Kidney (tissue), 14 donors: ENCODE results near the gene DPEP2NB. TPM values are rescaled to one million over a fixed set of nuclear protein-coding genes. Genes with fewer than 3 reads are reported as not detected.
"Not testable (repeated sequence)": the region's sequence is repeated elsewhere in the genome, so short reads cannot be mapped to it uniquely, and the experiment has no call there.

ENCODE experiments used
- DNase-seq, 5 donors: peaks; one replicate each; pipeline ENCODE4 v3.0.0-alpha.2; 2013 to 2020
- FAIRE-seq: peaks from 2 replicates; lab custom pipeline; 2012; peaks lifted over from hg19 to GRCh38; lab: Jason Lieb, UNC
- H3K27ac ChIP-seq, 2 donors: one replicate each; pipeline ENCODE4 v1.7.0; 2013; ENCODE audit warnings: low read depth in 2 of 2, low read length in 2 of 2, inconsistent platforms in 1 of 2
- H3K27me3 ChIP-seq: one replicate; pipeline ENCODE4 v1.7.1; 2013; ENCODE audit warnings: low read length, inconsistent platforms; ENCODE audit not compliant: control insufficient read depth, insufficient read depth
- H3K36me3 ChIP-seq, 3 donors: one replicate each; pipeline versions ENCODE4 v1.7.0 to v1.7.1; 2013; ENCODE audit warnings: low read length in 3 of 3, control low read depth in 1 of 3, inconsistent platforms in 1 of 3; ENCODE audit not compliant: insufficient read depth in 3 of 3, control insufficient read depth in 2 of 3
- H3K4me1 ChIP-seq, 3 donors: one replicate each; pipeline versions ENCODE4 v1.7.0 to v1.7.1; 2013; ENCODE audit warnings: low read length in 3 of 3, inconsistent platforms in 1 of 3, low read depth in 1 of 3; ENCODE audit not compliant: control insufficient read depth in 2 of 3, insufficient read depth in 2 of 3
- H3K4me3 ChIP-seq, 3 donors: one replicate each; pipeline versions ENCODE4 v1.7.0 to v1.8.1; 2013; ENCODE audit warnings: low read length in 3 of 3, control low read depth in 1 of 3, inconsistent platforms in 1 of 3
- H3K9ac ChIP-seq, 3 donors: one replicate each; pipeline versions ENCODE4 v1.7.0 to v1.7.1; 2013; ENCODE audit warnings: low read length in 3 of 3, control low read depth in 1 of 3, inconsistent platforms in 1 of 3
- H3K9me3 ChIP-seq, 3 donors: one replicate each; pipeline versions ENCODE4 v1.7.0 to v1.7.1; 2013; ENCODE audit warnings: low read length in 3 of 3, control low read depth in 1 of 3, inconsistent platforms in 1 of 3; ENCODE audit not compliant: control insufficient read depth in 2 of 3, insufficient read depth in 1 of 3
- intact Hi-C: fragments of 100-400 bp; cut with DNase I; formaldehyde crosslinking; loops from one replicate; pipeline ENCODE4 v1.11.1; 2022
- polyA plus RNA-seq: library from polyadenylated mRNA; stranded (reverse); fragments of 350-450 nt; fragmentation: Illumina TruSeq; extraction: RNeasy Lipid Tissue Mini Kit (QIAGEN cat#74804); gene quantifications from one replicate; pipeline ENCODE4 v1.2.3, GENCODE V29; 2014; ENCODE audit warnings: low read depth, low replicate concordance; ENCODE audit not compliant: insufficient read depth
- total RNA-seq: library from RNA; stranded (reverse); fragmentation: NEBNext Ultra II Directional; extraction: Animal tissue kit (Norgen Biotek cat#: 25700); gene quantifications from one replicate; pipeline ENCODE4 v1.2.1, GENCODE V29; 2021
- TF ChIP-seq, protein P1 (sequence below): IDR thresholded peaks from 3 replicates; pipeline ENCODE4 v1.5.1; 2012; ENCODE audit warnings: mild to moderate bottlenecking, moderate library complexity, borderline replicate concordance; ENCODE audit not compliant: insufficient read depth; ENCODE audit errors: extremely low read depth
- donor health status: control.
- donor health status: control.
- donor health status: control.
- donor health status: control.
- donor health status: control.
- donor health status: DM: yes; HTN: yes; CAD: no.
- donor health status: Normal renal cell carcinoma (clear cell type).

The DPEP2NB gene
- total and polyA plus RNA-seq, 2 donors from 2014 or later, result not detected

DNA sequence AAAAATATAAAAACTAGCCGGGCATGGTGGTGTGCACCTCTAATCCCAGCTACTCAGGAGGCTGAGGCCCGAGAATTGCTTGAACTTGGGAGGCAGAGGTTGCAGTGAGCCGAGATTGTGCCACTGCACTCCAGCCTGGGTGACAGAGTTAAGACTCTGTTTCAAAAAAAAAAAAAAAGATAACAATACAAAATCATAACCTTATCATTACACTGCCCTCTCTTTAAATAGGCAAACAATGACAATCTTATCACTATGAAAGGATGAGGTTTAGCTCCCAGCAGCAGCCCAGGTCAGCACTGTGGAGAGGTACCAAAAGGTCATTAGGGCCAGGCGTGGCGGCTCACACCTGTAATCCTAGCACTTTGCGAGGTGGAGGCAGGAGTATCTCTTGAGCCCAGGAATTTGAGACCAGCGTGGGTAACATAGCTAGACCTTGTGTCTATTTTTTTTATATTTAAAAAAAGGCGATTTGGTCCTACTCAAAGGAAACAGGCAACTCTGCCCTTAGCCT lies 3.5 kb upstream of the DPEP2NB start:
- no peak overlapping the region for H3K9ac ChIP-seq
- TF ChIP-seq, protein P1, sequence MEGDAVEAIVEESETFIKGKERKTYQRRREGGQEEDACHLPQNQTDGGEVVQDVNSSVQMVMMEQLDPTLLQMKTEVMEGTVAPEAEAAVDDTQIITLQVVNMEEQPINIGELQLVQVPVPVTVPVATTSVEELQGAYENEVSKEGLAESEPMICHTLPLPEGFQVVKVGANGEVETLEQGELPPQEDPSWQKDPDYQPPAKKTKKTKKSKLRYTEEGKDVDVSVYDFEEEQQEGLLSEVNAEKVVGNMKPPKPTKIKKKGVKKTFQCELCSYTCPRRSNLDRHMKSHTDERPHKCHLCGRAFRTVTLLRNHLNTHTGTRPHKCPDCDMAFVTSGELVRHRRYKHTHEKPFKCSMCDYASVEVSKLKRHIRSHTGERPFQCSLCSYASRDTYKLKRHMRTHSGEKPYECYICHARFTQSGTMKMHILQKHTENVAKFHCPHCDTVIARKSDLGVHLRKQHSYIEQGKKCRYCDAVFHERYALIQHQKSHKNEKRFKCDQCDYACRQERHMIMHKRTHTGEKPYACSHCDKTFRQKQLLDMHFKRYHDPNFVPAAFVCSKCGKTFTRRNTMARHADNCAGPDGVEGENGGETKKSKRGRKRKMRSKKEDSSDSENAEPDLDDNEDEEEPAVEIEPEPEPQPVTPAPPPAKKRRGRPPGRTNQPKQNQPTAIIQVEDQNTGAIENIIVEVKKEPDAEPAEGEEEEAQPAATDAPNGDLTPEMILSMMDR, result no peak
- intact Hi-C loops, result no loop called here
- no peak for FAIRE-seq
- no peak overlapping the region for H3K4me3 ChIP-seq
- peaks cover 0 to 2% (median 0%) of the 10 kb centered on the region in 3 donors for H3K36me3 ChIP-seq
- H3K27ac ChIP-seq, result no peak overlapping the region
- no peaks in the 10 kb centered on the region for H3K9me3 ChIP-seq
- peaks cover 0 to 14% (median 6%) of the 10 kb centered on the region in 3 donors for H3K4me1 ChIP-seq
- no peak for DNase-seq
- no peaks in the 10 kb centered on the region for H3K27me3 ChIP-seq

GRCh38 chr16:68013440-68013839 lies 2.3 kb downstream of the DPEP2NB start:
- DNase-seq (no peak), FAIRE-seq (no peak)
- no peaks in the 10 kb centered on the region for H3K27me3 ChIP-seq
- no peaks in the 10 kb centered on the region for H3K36me3 ChIP-seq
- H3K9ac ChIP-seq, result no peak overlapping the region
- no peak overlapping the region for H3K4me3 ChIP-seq
- intact Hi-C loops, result no loop called here
- no peaks in the 10 kb centered on the region for H3K9me3 ChIP-seq
- TF ChIP-seq, protein P1, result no peak
- no peaks in the 10 kb centered on the region for H3K4me1 ChIP-seq
- no peak overlapping the region for H3K27ac ChIP-seq

DNA sequence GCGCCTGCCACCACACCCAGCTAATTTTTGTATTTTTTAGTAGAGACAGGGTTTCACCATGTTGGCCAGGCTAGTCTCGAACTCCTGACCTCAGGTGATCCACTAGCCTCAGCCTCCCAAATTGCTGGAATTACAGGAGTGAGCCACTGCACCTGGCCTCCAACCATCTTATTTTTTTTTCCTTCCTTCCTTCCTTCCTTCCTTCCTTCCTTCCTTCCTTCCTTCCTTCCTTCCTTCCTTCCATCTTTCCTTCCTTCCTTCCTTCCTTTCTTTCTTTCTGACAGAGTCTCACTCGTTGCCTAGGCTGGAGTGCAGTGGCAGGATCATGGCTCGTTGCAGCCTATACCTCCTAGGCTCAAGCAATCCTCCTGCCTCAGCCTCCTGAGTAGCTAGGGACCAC lies 5.8 kb downstream of the DPEP2NB start:
- DNase-seq, FAIRE-seq, H3K27ac ChIP-seq, intact Hi-C loops, H3K9ac ChIP-seq, H3K27me3 ChIP-seq, H3K9me3 ChIP-seq, H3K4me1 ChIP-seq, H3K36me3 ChIP-seq, H3K4me3 ChIP-seq: not testable (repeated sequence)

DNA sequence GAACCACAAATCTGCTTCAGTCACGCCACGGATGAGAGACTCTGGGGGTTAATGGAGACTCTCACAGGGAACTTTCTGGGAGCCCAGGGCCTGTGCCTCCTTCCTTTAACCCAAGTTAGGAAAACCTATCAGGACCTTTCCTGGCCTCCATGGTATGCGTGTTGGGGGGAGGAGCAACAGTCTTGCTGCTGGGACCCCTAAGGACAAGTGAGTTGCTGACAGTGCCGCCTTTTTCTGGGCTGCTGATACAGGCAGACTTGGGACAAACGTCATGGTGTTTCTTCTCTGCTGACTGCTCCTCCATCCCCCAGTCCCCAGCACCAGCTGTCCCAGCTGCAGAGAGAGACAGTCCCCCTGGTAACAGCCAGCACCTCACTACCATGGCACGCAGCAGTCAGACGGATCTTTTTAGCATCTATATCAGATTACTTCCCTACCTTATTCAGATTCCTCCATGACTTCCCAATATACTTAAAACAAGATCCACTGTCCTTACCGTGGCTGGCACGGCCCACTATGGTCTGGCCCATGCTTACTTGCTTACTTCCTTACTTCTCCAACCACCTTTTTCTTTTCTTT lies 6.5 kb downstream of the DPEP2NB start:
- H3K36me3 ChIP-seq, result no peaks in the 10 kb centered on the region
- no peak overlapping the region for H3K27ac ChIP-seq
- no peak overlapping the region for H3K4me3 ChIP-seq
- H3K4me1 ChIP-seq, result no peaks in the 10 kb centered on the region
- H3K27me3 ChIP-seq, result no peaks in the 10 kb centered on the region
- H3K9ac ChIP-seq, result no peak overlapping the region
- TF ChIP-seq, protein P1, result no peak
- H3K9me3 ChIP-seq, result no peaks in the 10 kb centered on the region
- intact Hi-C loops, result no loop called here
- FAIRE-seq (no peak), DNase-seq (no peak)
